ENCODE data around the gene ASS1.

ASS1 gene

GRCh38 chr9:130451509-130452388, 7.0 kb downstream of the ASS1 start:
- DNase-seq (ENCODE audit: extremely low spot score, insufficient read length, low read depth) = no peak
- FAIRE-seq = no peak

- DNase-seq (ENCODE audit: extremely low spot score, insufficient read length, low read depth) (no peak), FAIRE-seq (no peak)
Measured at GRCh38 chr9:130452835-130453234, 8.1 kb downstream of the ASS1 start.

- DNase-seq (ENCODE audit: extremely low spot score, insufficient read length, low read depth) (no peak), FAIRE-seq (no peak)
Measured at GRCh38 chr9:130453487-130453886, 8.7 kb downstream of the ASS1 start.

GRCh38 chr9:130454096-130454811, 9.5 kb downstream of the ASS1 start:
- DNase-seq (ENCODE audit: extremely low spot score, insufficient read length, low read depth) (no peak), FAIRE-seq (no peak)

GRCh38 chr9:130454812-130455325, 10.1 kb downstream of the ASS1 start:
- FAIRE-seq (no peak), DNase-seq (ENCODE audit: extremely low spot score, insufficient read length, low read depth) (no peak)

GRCh38 chr9:130458027-130458803, 13.5 kb downstream of the ASS1 start:
- FAIRE-seq (no peak), DNase-seq (ENCODE audit: extremely low spot score, insufficient read length, low read depth) (no peak)

GRCh38 chr9:130458804-130459067, 14.0 kb downstream of the ASS1 start:
- FAIRE-seq (no peak), DNase-seq (ENCODE audit: extremely low spot score, insufficient read length, low read depth) (no peak)

GRCh38 chr9:130459151-130459550, 14.4 kb downstream of the ASS1 start:
- no peak for FAIRE-seq

GRCh38 chr9:130459941-130460669, 15.3 kb downstream of the ASS1 start:
- DNase-seq (ENCODE audit: extremely low spot score, insufficient read length, low read depth) (no peak), FAIRE-seq (no peak)

More at GRCh38 chr9:130459151-130459550, 14.4 kb downstream of the ASS1 start:
- DNase-seq (ENCODE audit: extremely low spot score, insufficient read length, low read depth) = no peak

GRCh38 chr9:130461218-130461630, 16.5 kb downstream of the ASS1 start:
- peak; percentile 31 for FAIRE-seq
- peak; percentile 57 for DNase-seq (ENCODE audit: extremely low spot score, insufficient read length, low read depth)

GRCh38 chr9:130461731-130462130, 17.0 kb downstream of the ASS1 start:
- FAIRE-seq = no peak
- DNase-seq (ENCODE audit: extremely low spot score, insufficient read length, low read depth) = no peak

GRCh38 chr9:130462685-130463540, 18.2 kb downstream of the ASS1 start:
- FAIRE-seq (no peak), DNase-seq (ENCODE audit: extremely low spot score, insufficient read length, low read depth) (no peak)

- FAIRE-seq (no peak), DNase-seq (ENCODE audit: extremely low spot score, insufficient read length, low read depth) (no peak)
Measured at GRCh38 chr9:130463763-130464745, 19.3 kb downstream of the ASS1 start.

- no peak for FAIRE-seq
- no peak for DNase-seq (ENCODE audit: extremely low spot score, insufficient read length, low read depth)
Measured at GRCh38 chr9:130465383-130466096, 20.8 kb downstream of the ASS1 start.

- no peak for FAIRE-seq
- DNase-seq (ENCODE audit: extremely low spot score, insufficient read length, low read depth) = no peak
Measured at GRCh38 chr9:130466537-130467217, 21.9 kb downstream of the ASS1 start.

GRCh38 chr9:130467316-130467715, 22.6 kb downstream of the ASS1 start:
- FAIRE-seq (no peak), DNase-seq (ENCODE audit: extremely low spot score, insufficient read length, low read depth) (no peak)

GRCh38 chr9:130468566-130468965, 23.8 kb downstream of the ASS1 start:
- FAIRE-seq (no peak), DNase-seq (ENCODE audit: extremely low spot score, insufficient read length, low read depth) (no peak)

Data from GM18507 (cell line).